Suprapubic skin (tissue), 4 donors: ENCODE measurements around the gene STAT6. TPM values are rescaled to one million over a fixed set of nuclear protein-coding genes. Genes with fewer than 3 reads are reported as not detected.

ENCODE experiments used
- DNase-seq, 2 donors: peaks; one replicate each; pipeline ENCODE4 v3.0.0-alpha.2; 2019; ENCODE audit warnings: low spot score in 2 of 2
- H3K27ac ChIP-seq: fragments of 200-600 bp; sonication (generic); one replicate; pipeline ENCODE4 v1.5.1; 2019
- H3K27me3 ChIP-seq: fragments of 200-600 bp; sonication (generic); one replicate; pipeline ENCODE4 v1.5.1; 2019
- H3K36me3 ChIP-seq: fragments of 200-600 bp; sonication (generic); one replicate; pipeline ENCODE4 v1.5.1; 2019
- H3K4me1 ChIP-seq: fragments of 200-600 bp; sonication (generic); one replicate; pipeline ENCODE4 v1.5.1; 2019
- H3K4me3 ChIP-seq: fragments of 200-600 bp; sonication (generic); one replicate; pipeline ENCODE4 v1.5.1; 2019; ENCODE audit warnings: mild to moderate bottlenecking
- H3K9me3 ChIP-seq: fragments of 200-600 bp; sonication (generic); one replicate; pipeline ENCODE4 v1.5.1; 2019
- EP300 ChIP-seq: sonication (generic); formaldehyde crosslinking; IDR thresholded peaks from one replicate; pipeline ENCODE4 v1.6.1; 2017; ENCODE audit warnings: antibody characterized with exemption
- POLR2A ChIP-seq, 2 donors: fragments of 450-650 bp; IDR thresholded peaks; one replicate each; pipeline ENCODE4 v1.6.1; 2017; ENCODE audit warnings: antibody characterized with exemption in 2 of 2, mild to moderate bottlenecking in 2 of 2, moderate library complexity in 2 of 2
- POLR2AphosphoS5 ChIP-seq, 3 donors: sonication (generic); formaldehyde crosslinking; IDR thresholded peaks; one replicate each; pipeline ENCODE4 v1.6.1; 2017; ENCODE audit warnings: antibody characterized with exemption in 3 of 3
- WGBS: methylation state at CpG from one replicate; pipeline ENCODE4 v1.1.5; 2018; 5-methylcytosine and 5-hydroxymethylcytosine counted together
- total RNA-seq, 4 donors: library from RNA; depleted of rRNA; stranded (reverse); fragments of >200 nt; gene quantifications; one replicate each; pipeline ENCODE4 v1.1.0, GENCODE V29; 2016
- TF ChIP-seq, protein P1 (sequence below), 2 donors: fragments of 200-600 bp in 1 of 2; fragments of 450-650 bp in 1 of 2; sonication (generic) in 1 of 2; IDR thresholded peaks; one replicate each; pipeline ENCODE4 v1.5.1; 2016 to 2019; ENCODE audit warnings: antibody characterized with exemption in 2 of 2, mild to moderate bottlenecking in 1 of 2, moderate library complexity in 1 of 2

The STAT6 gene
- total RNA-seq, 4 donors from 2014 or later, result 140 to 348 (median 183) TPM

DNA sequence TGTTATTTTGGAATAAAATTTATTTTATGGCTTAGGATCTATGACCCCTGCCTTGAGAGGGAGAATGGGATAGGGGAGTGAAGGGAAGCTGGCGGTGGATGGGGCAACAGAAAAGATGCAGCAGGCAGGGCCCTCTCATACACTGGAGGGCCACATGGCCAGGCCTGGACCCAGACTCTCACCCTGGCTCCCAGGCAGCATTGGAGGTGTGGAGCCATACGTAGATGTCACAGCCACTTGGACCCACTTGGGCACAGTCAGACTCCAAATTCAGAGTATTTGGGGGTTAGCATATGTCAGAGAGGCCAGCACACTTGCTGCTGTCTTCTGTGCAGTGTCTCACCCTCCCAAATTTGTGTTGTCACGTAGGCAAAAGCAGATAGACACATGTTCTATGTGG, 15.7 kb downstream of the STAT6 start:
- peaks cover 87% of the 10 kb centered on the region for H3K36me3 ChIP-seq
- WGBS, result 54% methylated on average over 3 of the region's 3 CpGs
- no peaks in the 10 kb centered on the region for H3K27me3 ChIP-seq
- H3K27ac ChIP-seq, result peak overlapping the region; percentile 86
- H3K4me3 ChIP-seq, result no peak overlapping the region
- H3K4me1 ChIP-seq, result peaks cover 91% of the 10 kb centered on the region
- TF ChIP-seq, protein P1, sequence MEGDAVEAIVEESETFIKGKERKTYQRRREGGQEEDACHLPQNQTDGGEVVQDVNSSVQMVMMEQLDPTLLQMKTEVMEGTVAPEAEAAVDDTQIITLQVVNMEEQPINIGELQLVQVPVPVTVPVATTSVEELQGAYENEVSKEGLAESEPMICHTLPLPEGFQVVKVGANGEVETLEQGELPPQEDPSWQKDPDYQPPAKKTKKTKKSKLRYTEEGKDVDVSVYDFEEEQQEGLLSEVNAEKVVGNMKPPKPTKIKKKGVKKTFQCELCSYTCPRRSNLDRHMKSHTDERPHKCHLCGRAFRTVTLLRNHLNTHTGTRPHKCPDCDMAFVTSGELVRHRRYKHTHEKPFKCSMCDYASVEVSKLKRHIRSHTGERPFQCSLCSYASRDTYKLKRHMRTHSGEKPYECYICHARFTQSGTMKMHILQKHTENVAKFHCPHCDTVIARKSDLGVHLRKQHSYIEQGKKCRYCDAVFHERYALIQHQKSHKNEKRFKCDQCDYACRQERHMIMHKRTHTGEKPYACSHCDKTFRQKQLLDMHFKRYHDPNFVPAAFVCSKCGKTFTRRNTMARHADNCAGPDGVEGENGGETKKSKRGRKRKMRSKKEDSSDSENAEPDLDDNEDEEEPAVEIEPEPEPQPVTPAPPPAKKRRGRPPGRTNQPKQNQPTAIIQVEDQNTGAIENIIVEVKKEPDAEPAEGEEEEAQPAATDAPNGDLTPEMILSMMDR (IDR thresholded peaks at IDR 0.05), result no peak
- TF ChIP-seq EP300 (no peak), POLR2A (IDR thresholded peaks at IDR 0.05) (no peak), POLR2AphosphoS5 (IDR thresholded peaks at IDR 0.05) (no peak)
- no peaks in the 10 kb centered on the region for H3K9me3 ChIP-seq
- DNase-seq, result no peak

GRCh38 chr12:57094208-57095160, 16.7 kb downstream of the STAT6 start:
- TF ChIP-seq EP300 (no peak), POLR2AphosphoS5 (IDR thresholded peaks at IDR 0.05) (no peak), POLR2A (IDR thresholded peaks at IDR 0.05) (no peak)
- TF ChIP-seq, protein P1 (IDR thresholded peaks at IDR 0.05), result no peak
- DNase-seq, result peak in 1 of 2 donors; percentile 60
- Histone ChIP-seq H3K4me3 (peak overlapping the region; percentile 7), H3K36me3 (peaks cover 80% of the 10 kb centered on the region), H3K4me1 (peaks cover 92% of the 10 kb centered on the region), H3K9me3 (no peaks in the 10 kb centered on the region), H3K27ac (peak overlapping the region; percentile 86), H3K27me3 (no peaks in the 10 kb centered on the region)
- WGBS, result 28% methylated on average over 13 of the region's 15 CpGs

DNA sequence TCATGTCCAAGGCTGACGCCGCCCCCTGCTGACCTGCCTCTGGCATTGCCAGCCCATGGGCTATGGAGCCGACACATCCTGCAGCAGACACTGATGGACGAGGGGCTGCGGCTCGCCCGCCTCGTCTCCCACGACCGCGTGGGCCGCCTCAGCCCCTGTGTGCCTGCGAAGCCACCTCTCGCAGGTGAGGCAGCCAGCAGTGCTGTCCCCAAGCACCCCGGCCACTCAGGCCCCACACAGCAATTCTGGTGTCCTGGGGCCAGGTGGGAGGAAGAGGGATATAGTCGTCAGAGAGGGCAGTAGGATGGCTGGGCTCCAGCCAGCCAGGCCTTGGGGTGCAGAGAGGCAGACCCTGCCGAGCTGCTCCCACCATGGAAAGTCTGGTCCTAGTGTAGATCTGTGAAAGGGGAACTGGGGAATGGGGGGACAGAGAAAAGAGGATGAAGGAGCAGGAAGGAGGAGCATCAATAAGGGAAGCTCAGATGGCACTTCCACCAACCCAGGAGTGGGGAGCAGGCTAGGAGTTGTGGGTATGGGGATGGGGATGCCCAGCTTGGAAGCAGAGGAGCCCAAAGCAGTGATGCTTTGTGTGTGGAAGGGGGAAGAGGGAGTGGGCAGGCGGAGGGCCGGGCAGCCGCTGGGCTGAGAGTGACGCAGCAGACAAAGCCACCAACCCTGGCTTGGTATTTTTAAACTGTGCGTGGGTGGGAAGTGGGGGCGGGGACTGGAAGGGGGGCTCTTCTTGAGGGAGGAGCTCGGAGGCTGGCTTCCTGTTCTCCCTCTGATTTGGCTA, 17.6 kb downstream of the STAT6 start:
- TF ChIP-seq EP300 (no peak), POLR2A (IDR thresholded peaks at IDR 0.05) (no peak), POLR2AphosphoS5 (IDR thresholded peaks at IDR 0.05) (no peak)
- TF ChIP-seq, protein P1 (IDR thresholded peaks at IDR 0.05), result peak in 1 of 2 donors; percentile 38
- Histone ChIP-seq H3K4me1 (peaks cover 83% of the 10 kb centered on the region), H3K4me3 (no peak overlapping the region), H3K27ac (peak overlapping the region; percentile 86), H3K36me3 (peaks cover 71% of the 10 kb centered on the region), H3K27me3 (no peaks in the 10 kb centered on the region), H3K9me3 (no peaks in the 10 kb centered on the region)
- WGBS, result 40% methylated on average over 22 of the region's 24 CpGs
- peak; percentile 83 to 90 for DNase-seq

GRCh38 chr12:57092876-57093414, 18.2 kb downstream of the STAT6 start:
- DNase-seq, result peak; percentile 57 to 58
- TF ChIP-seq, protein P1 (IDR thresholded peaks at IDR 0.05), result no peak
- TF ChIP-seq EP300 (no peak), POLR2A (IDR thresholded peaks at IDR 0.05) (no peak), POLR2AphosphoS5 (IDR thresholded peaks at IDR 0.05) (no peak)
- 44% methylated on average over 2 of the region's 4 CpGs for WGBS
- Histone ChIP-seq H3K4me1 (peaks cover 81% of the 10 kb centered on the region), H3K4me3 (no peak overlapping the region), H3K36me3 (peaks cover 64% of the 10 kb centered on the region), H3K9me3 (no peaks in the 10 kb centered on the region), H3K27ac (peak overlapping the region; percentile 86), H3K27me3 (no peaks in the 10 kb centered on the region)
